SK-N-SH (cell line): ENCODE results near the gene ZNF593OS. TPM values are rescaled to one million over a fixed set of nuclear protein-coding genes. Genes with fewer than 3 reads are reported as not detected.

Source experiments
- CTCF ChIA-PET: fragments of 300-600, 350-600 bp; formaldehyde crosslinking; extraction: SDS; loops from one replicate; lab custom pipeline; 2021; lab: Yijun Ruan, JAX
- POLR2A ChIA-PET: fragments of 350-600 bp; sonication (Branson Sonifier 250); formaldehyde crosslinking; extraction: SDS; loops from one replicate; lab custom pipeline; 2020; ENCODE audit warnings: antibody characterized with exemption, inconsistent platforms; lab: Yijun Ruan, JAX
- DNase-seq: peaks from one replicate; pipeline ENCODE4 v3.0.0; 2012
- H2AFZ ChIP-seq: fragments of 200-600 bp; sonication (generic); 2 replicates; pipeline ENCODE4 v1.8.1; 2016; ENCODE audit warnings: antibody characterized with exemption, mild to moderate bottlenecking, low read depth
- H3F3A ChIP-seq: fragments of 200-600 bp; sonication (generic); replicated peaks from 2 replicates; pipeline ENCODE3; 2016; ENCODE audit warnings: antibody characterized with exemption, mild to moderate bottlenecking; ENCODE audit not compliant: insufficient read depth
- H3K27ac ChIP-seq, 2 experiments: fragments of 200-500 bp in 1 of 2; fragments of 200-600 bp in 1 of 2; sonication (Bioruptor generic) in 1 of 2; sonication (generic), shearing (Covaris generic) in 1 of 2; 2 replicates each; pipeline versions ENCODE4 v1.5.1 to v1.6.1; 2014 to 2016; ENCODE audit warnings: low read depth in 2 of 2, inconsistent platforms in 1 of 2, low read length in 1 of 2, mild to moderate bottlenecking in 1 of 2, mixed read lengths in 1 of 2
- H3K27me3 ChIP-seq: fragments of 200-600 bp; sonication (generic), shearing (Covaris generic); 2 replicates; pipeline ENCODE4 v1.6.1; 2016; ENCODE audit warnings: mixed run types; ENCODE audit not compliant: insufficient read depth
- H3K36me3 ChIP-seq, 2 experiments: fragments of 200-500 bp in 1 of 2; fragments of 200-600 bp in 1 of 2; sonication (Bioruptor generic) in 1 of 2; sonication (generic) in 1 of 2; replicated peaks in 1 of 2; 2 replicates each; pipeline versions ENCODE3 to v1.5.1; 2014 to 2016; ENCODE audit warnings: low read length in 1 of 2, mild to moderate bottlenecking in 1 of 2; ENCODE audit not compliant: insufficient read depth in 2 of 2, control insufficient read depth in 1 of 2
- H3K4me1 ChIP-seq, 2 experiments: fragments of 200-500 bp in 1 of 2; fragments of 200-600 bp in 1 of 2; sonication (Bioruptor generic) in 1 of 2; sonication (generic), shearing (Covaris generic) in 1 of 2; 2 replicates each; pipeline versions ENCODE4 v1.5.1 to v1.6.1; 2014 to 2016; ENCODE audit warnings: low read depth in 1 of 2, low read length in 1 of 2, mixed run types in 1 of 2; ENCODE audit not compliant: insufficient read depth in 2 of 2, control insufficient read depth in 1 of 2
- H3K4me2 ChIP-seq: fragments of 200-600 bp; sonication (generic), shearing (Covaris generic); 2 replicates; pipeline ENCODE4 v1.6.1; 2017; ENCODE audit warnings: mixed run types
- H3K4me3 ChIP-seq, 2 experiments: fragments of 200-500 bp in 1 of 2; fragments of 200-600 bp in 1 of 2; sonication (Bioruptor generic) in 1 of 2; sonication (generic), shearing (Covaris generic) in 1 of 2; 2 replicates each; pipeline versions ENCODE4 v1.5.1 to v1.8.1; 2014 to 2016; ENCODE audit warnings: low read depth in 2 of 2, inconsistent platforms in 1 of 2, low read length in 1 of 2, mild to moderate bottlenecking in 1 of 2, mixed read lengths in 1 of 2, moderate library complexity in 1 of 2
- H3K79me2 ChIP-seq: fragments of 200-600 bp; sonication (generic); 2 replicates; pipeline ENCODE4 v1.8.1; 2017; ENCODE audit warnings: mild to moderate bottlenecking; ENCODE audit not compliant: insufficient read depth
- H3K9ac ChIP-seq: fragments of 200-600 bp; sonication (generic); 2 replicates; pipeline ENCODE4 v1.6.1; 2017; ENCODE audit warnings: mixed run types
- H3K9me2 ChIP-seq: fragments of 200-600 bp; sonication (generic); 2 replicates; pipeline ENCODE4 v1.6.1; 2017; ENCODE audit warnings: mixed run types
- H3K9me3 ChIP-seq: fragments of 200-600 bp; sonication (generic); 2 replicates; pipeline ENCODE4 v1.6.1; 2017; ENCODE audit warnings: mixed run types, mild to moderate bottlenecking, moderate library complexity
- H4K20me1 ChIP-seq: fragments of 200-600 bp; sonication (generic); 2 replicates; pipeline ENCODE4 v1.6.1; 2017; ENCODE audit warnings: mild to moderate bottlenecking, mixed run types; ENCODE audit not compliant: insufficient read depth
- CTCF ChIP-seq: fragments of 200-600 bp; sonication (generic); IDR thresholded peaks from 2 replicates; pipeline ENCODE4 v1.6.1; 2017; ENCODE audit warnings: antibody characterized with exemption, mild to moderate bottlenecking, moderate library complexity
- ELF1 ChIP-seq: IDR thresholded peaks from 2 replicates; pipeline ENCODE4 v1.4.0; 2012
- EZH2phosphoT487 ChIP-seq: fragments of 200-600 bp; sonication (generic); IDR thresholded peaks from 2 replicates; pipeline ENCODE4 v1.6.1; 2017; ENCODE audit warnings: low read depth, mixed run types, mild to moderate bottlenecking, antibody characterized with exemption, moderate library complexity, borderline replicate concordance
- FOSL2 ChIP-seq: IDR thresholded peaks from 2 replicates; pipeline ENCODE4 v1.4.0; 2012; ENCODE audit warnings: low read depth, mild to moderate bottlenecking, moderate library complexity, borderline replicate concordance
- FOXM1 ChIP-seq: IDR thresholded peaks from 2 replicates; pipeline ENCODE4 v1.4.0; 2012; ENCODE audit warnings: low read depth, mild to moderate bottlenecking
- GATA2 ChIP-seq: sonication (generic); formaldehyde crosslinking; IDR thresholded peaks from 2 replicates; pipeline ENCODE4 v1.5.0; 2020; ENCODE audit warnings: mild to moderate bottlenecking, missing genetic modification reagents
- IRF3 ChIP-seq: fragments of 150-350 bp; IDR thresholded peaks from 2 replicates; pipeline ENCODE4 v1.6.1; 2016; ENCODE audit warnings: mild to moderate bottlenecking, low read depth, low read length
- MAX ChIP-seq: IDR thresholded peaks from 2 replicates; pipeline ENCODE4 v1.4.0; 2012; ENCODE audit warnings: low read depth
- MXI1 ChIP-seq: IDR thresholded peaks from 2 replicates; pipeline ENCODE4 v1.6.1; 2012; ENCODE audit warnings: mild to moderate bottlenecking, low read depth, low read length, improper control_type of control experiment
- PBX3 ChIP-seq: IDR thresholded peaks from 2 replicates; pipeline ENCODE4; 2012
- POLR2AphosphoS5 ChIP-seq: IDR thresholded peaks from 2 replicates; pipeline ENCODE4 v1.6.1; 2012; ENCODE audit warnings: low read depth, low read length
- RAD21 ChIP-seq: IDR thresholded peaks from 2 replicates; pipeline ENCODE4 v1.6.1; 2012; ENCODE audit warnings: mild to moderate bottlenecking, low read length
- SIN3A ChIP-seq: IDR thresholded peaks from 2 replicates; pipeline ENCODE4 v1.6.1; 2012; ENCODE audit warnings: low read depth, mild to moderate bottlenecking, low read length, moderate library complexity, borderline replicate concordance
- SMC3 ChIP-seq: IDR thresholded peaks from 2 replicates; pipeline ENCODE4 v1.6.1; 2012; ENCODE audit warnings: low read depth, low read length, improper control_type of control experiment
- TAF1 ChIP-seq: IDR thresholded peaks from 2 replicates; pipeline ENCODE4 v1.6.1; 2012; ENCODE audit warnings: low read depth, mild to moderate bottlenecking, low read length, moderate library complexity, borderline replicate concordance
- TEAD4 ChIP-seq: IDR thresholded peaks from 2 replicates; pipeline ENCODE4 v1.4.0; 2012; ENCODE audit warnings: mild to moderate bottlenecking, borderline replicate concordance; ENCODE audit not compliant: insufficient read depth
- USF1 ChIP-seq: IDR thresholded peaks from 2 replicates; pipeline ENCODE4 v1.4.0; 2012; ENCODE audit warnings: low read depth, borderline replicate concordance
- USF2 ChIP-seq: fragments of 150-350 bp; IDR thresholded peaks from 2 replicates; pipeline ENCODE4 v1.6.1; 2017; ENCODE audit warnings: antibody characterized with exemption, low read length, low read depth, borderline replicate concordance
- WGBS: methylation state at CpG from one replicate; pipeline ENCODE4 v1.1.6; 2017; ENCODE audit warnings: low lambda C conversion rate; 5-methylcytosine and 5-hydroxymethylcytosine counted together
- polyA plus RNA-seq, 3 experiments: library from polyadenylated mRNA; depleted of rRNA; stranded (reverse); fragments of >200 nt; gene quantifications; 2 replicates each; pipeline ENCODE4 v1.2.3, GENCODE V29; 2012

Gene ZNF593OS
- polyA plus RNA-seq, 1 of the 3 experiments (the other 2 are of a cell fraction) = not detected

GRCh38 chr1:26138974-26139558 lies 32.6 kb downstream of the ZNF593OS start:
- Histone ChIP-seq H3F3A (no peaks in the 10 kb centered on the region), H3K27me3 (no peaks in the 10 kb centered on the region), H3K4me3 (no peak overlapping the region), H3K79me2 (no peaks in the 10 kb centered on the region), H3K9me3 (no peaks in the 10 kb centered on the region), H3K27ac (no peak overlapping the region), H3K4me1 (no peaks in the 10 kb centered on the region), H3K36me3 (no peaks in the 10 kb centered on the region), H2AFZ (no peak overlapping the region), H3K9me2 (no peaks in the 10 kb centered on the region), H3K9ac (no peak overlapping the region), H3K4me2 (no peak overlapping the region), H4K20me1 (no peaks in the 10 kb centered on the region)
- no peak for DNase-seq
- ChIA-PET CTCF (interaction anchor here (1.0 to 1.9 kb wide), 8 partner anchors 9 to 104 kb away, joined by 3 to 8 read pairs (median 5); no protein-coding TSS in a partner anchor), POLR2A (no interaction called here)
- WGBS = 47% methylated on average over 3 of the region's 3 CpGs
- TF ChIP-seq USF2 = no peak
- no peak for TF ChIP-seq USF1
- TF ChIP-seq SMC3 = no peak
- TF ChIP-seq PBX3 = no peak
- no peak for TF ChIP-seq TAF1

- Histone ChIP-seq H3K79me2 (no peaks in the 10 kb centered on the region), H3K4me2 (no peak overlapping the region), H3K27ac (no peak overlapping the region), H3F3A (no peaks in the 10 kb centered on the region), H3K9me2 (no peaks in the 10 kb centered on the region), H3K9me3 (no peaks in the 10 kb centered on the region), H3K27me3 (no peaks in the 10 kb centered on the region), H2AFZ (no peak overlapping the region), H3K36me3 (no peaks in the 10 kb centered on the region), H3K4me3 (no peak overlapping the region), H3K4me1 (no peaks in the 10 kb centered on the region), H3K9ac (no peak overlapping the region), H4K20me1 (no peaks in the 10 kb centered on the region)
- TF ChIP-seq MXI1 (no peak), POLR2AphosphoS5 (no peak), PBX3 (no peak), EZH2phosphoT487 (no peak), FOXM1 (no peak), GATA2 (CRISPR knock-in tag) (no peak), TEAD4 (no peak), RAD21 (no peak), USF1 (no peak), FOSL2 (no peak), SIN3A (no peak), ELF1 (no peak), CTCF (no peak), MAX (no peak), IRF3 (no peak)
- ChIA-PET POLR2A (no interaction called here), CTCF (no interaction called here)
- no peak for DNase-seq
- WGBS = 65% methylated on average over 3 of the region's 3 CpGs
Observed at GRCh38 chr1:26134466-26134865, 37.2 kb downstream of the ZNF593OS start.
